Loucy (cell line): Measurements from ENCODE around the gene KATNB1.
A peak's percentile ranks its signal among the peaks of the same experiment; 100 is the strongest.
"Not testable (repeated sequence)": the region's sequence is repeated elsewhere in the genome, so short reads cannot be mapped to it uniquely, and the experiment has no call there.

Source experiments
- H2AFZ ChIP-seq: fragments of 200-600 bp; sonication (generic); 2 replicates; pipeline ENCODE4 v1.6.0; 2016; ENCODE audit warnings: antibody characterized with exemption, mild to moderate bottlenecking, low read length, moderate library complexity
- H3F3A ChIP-seq: fragments of 200-600 bp; 2 replicates; pipeline ENCODE4 v1.6.0; 2016; ENCODE audit warnings: antibody characterized with exemption, low read depth, mild to moderate bottlenecking
- H3K27me3 ChIP-seq: fragments of 200-600 bp; sonication (generic); 2 replicates; pipeline ENCODE4 v1.6.1; 2014; ENCODE audit warnings: low read length, mild to moderate bottlenecking; ENCODE audit not compliant: insufficient read depth, poor library complexity, severe bottlenecking
- H3K36me3 ChIP-seq: fragments of 200-600 bp; sonication (generic); 2 replicates; pipeline ENCODE4 v1.6.1; 2016; ENCODE audit warnings: low read length; ENCODE audit not compliant: insufficient read depth
- H3K4me1 ChIP-seq: fragments of 200-600 bp; sonication (generic); 2 replicates; pipeline ENCODE4 v1.5.1; 2014; ENCODE audit warnings: low read length, mild to moderate bottlenecking; ENCODE audit not compliant: insufficient read depth, poor library complexity, severe bottlenecking
- H3K4me2 ChIP-seq: fragments of 200-600 bp; sonication (generic); 2 replicates; pipeline ENCODE4 v1.6.0; 2014; ENCODE audit warnings: antibody characterized with exemption, low read length, low read depth, mild to moderate bottlenecking; ENCODE audit not compliant: poor library complexity, severe bottlenecking
- H3K4me3 ChIP-seq: fragments of 200-600 bp; sonication (generic); 2 replicates; pipeline ENCODE4 v1.5.1; 2014; ENCODE audit warnings: low read length, mild to moderate bottlenecking, mixed read lengths; ENCODE audit not compliant: poor library complexity, severe bottlenecking
- H3K79me2 ChIP-seq: fragments of 200-600 bp; sonication (generic); 2 replicates; pipeline ENCODE4 v1.6.1; 2014; ENCODE audit warnings: low read length; ENCODE audit not compliant: insufficient read depth
- H3K9ac ChIP-seq: fragments of 200-600 bp; sonication (generic); 2 replicates; pipeline ENCODE4 v1.6.0; 2014; ENCODE audit warnings: mild to moderate bottlenecking, low read depth, low read length, moderate library complexity; ENCODE audit not compliant: poor library complexity, severe bottlenecking
- H3K9me2 ChIP-seq: fragments of 200-600 bp; sonication (generic); replicated peaks from 2 replicates; pipeline ENCODE4 v1.6.1; 2016; ENCODE audit warnings: low read depth, low read length, mixed read lengths
- H3K9me3 ChIP-seq: fragments of 200-600 bp; sonication (generic); 2 replicates; pipeline ENCODE4 v1.6.1; 2014; ENCODE audit warnings: mild to moderate bottlenecking, antibody characterized with exemption, low read length, low read depth; ENCODE audit not compliant: insufficient read depth
- H4K20me1 ChIP-seq: fragments of 200-600 bp; sonication (generic); 2 replicates; pipeline ENCODE4 v1.6.0; 2014; ENCODE audit warnings: antibody characterized with exemption, low read length, mild to moderate bottlenecking; ENCODE audit not compliant: insufficient read depth, poor library complexity, severe bottlenecking
- EZH2phosphoT487 ChIP-seq: fragments of 200-600 bp; IDR thresholded peaks from 2 replicates; pipeline ENCODE4 v1.6.1; 2018; ENCODE audit warnings: antibody characterized with exemption, mild to moderate bottlenecking, moderate library complexity, borderline replicate concordance
- TF ChIP-seq, protein P1 (sequence below): fragments of 200-600 bp; sonication (generic); conservative IDR thresholded peaks from 2 replicates; pipeline ENCODE4 v1.5.1; 2014; ENCODE audit warnings: mild to moderate bottlenecking, antibody characterized with exemption, low read length

KATNB1 gene

DNA sequence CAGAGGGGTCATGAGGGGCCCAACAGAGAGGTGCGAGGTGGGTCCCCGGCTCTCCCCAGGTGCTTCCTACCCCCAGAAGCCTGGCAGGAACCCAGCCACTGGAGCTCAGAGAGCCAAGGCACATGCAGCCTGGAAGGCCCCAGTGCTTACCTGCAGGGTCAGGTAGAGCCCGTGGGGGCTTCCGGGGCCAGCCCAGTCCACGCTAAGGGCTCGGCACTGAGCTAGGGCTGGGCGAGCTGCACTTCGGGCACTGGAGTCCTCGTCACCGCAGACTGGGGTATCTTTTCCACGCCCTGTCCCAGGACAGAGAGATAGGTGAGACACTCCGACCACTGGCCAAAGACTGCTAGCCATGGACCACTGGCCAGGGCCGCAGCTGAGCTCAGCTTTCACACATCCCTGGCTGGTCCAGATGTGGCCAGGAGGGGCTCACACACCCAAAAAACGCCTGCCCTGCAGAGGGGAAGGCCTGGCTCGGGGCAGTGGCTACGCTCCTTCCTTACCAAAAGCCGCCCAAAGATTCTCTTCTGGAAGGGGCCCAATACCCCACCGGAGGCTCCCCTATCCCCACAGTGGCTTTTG, 59.4 kb downstream of the KATNB1 start:
- Histone ChIP-seq H3K79me2 (no peaks in the 10 kb centered on the region), H3K4me2 (no peak overlapping the region), H3K9me2 (no peaks in the 10 kb centered on the region), H3K36me3 (no peaks in the 10 kb centered on the region), H3F3A (0 out of 2 replicates have a peak, but pooled peaks cover 3% of the 10 kb centered on the region), H4K20me1 (no peaks in the 10 kb centered on the region), H3K4me3 (no peak overlapping the region), H3K9ac (no peak overlapping the region), H3K27me3 (no peaks in the 10 kb centered on the region), H3K9me3 (no peaks in the 10 kb centered on the region), H2AFZ (0 out of 2 replicates have a peak overlapping the region, but pooled peaks have one; percentile 74), H3K4me1 (peaks cover 31% of the 10 kb centered on the region)
- TF ChIP-seq EZH2phosphoT487 = no peak
- TF ChIP-seq, protein P1, sequence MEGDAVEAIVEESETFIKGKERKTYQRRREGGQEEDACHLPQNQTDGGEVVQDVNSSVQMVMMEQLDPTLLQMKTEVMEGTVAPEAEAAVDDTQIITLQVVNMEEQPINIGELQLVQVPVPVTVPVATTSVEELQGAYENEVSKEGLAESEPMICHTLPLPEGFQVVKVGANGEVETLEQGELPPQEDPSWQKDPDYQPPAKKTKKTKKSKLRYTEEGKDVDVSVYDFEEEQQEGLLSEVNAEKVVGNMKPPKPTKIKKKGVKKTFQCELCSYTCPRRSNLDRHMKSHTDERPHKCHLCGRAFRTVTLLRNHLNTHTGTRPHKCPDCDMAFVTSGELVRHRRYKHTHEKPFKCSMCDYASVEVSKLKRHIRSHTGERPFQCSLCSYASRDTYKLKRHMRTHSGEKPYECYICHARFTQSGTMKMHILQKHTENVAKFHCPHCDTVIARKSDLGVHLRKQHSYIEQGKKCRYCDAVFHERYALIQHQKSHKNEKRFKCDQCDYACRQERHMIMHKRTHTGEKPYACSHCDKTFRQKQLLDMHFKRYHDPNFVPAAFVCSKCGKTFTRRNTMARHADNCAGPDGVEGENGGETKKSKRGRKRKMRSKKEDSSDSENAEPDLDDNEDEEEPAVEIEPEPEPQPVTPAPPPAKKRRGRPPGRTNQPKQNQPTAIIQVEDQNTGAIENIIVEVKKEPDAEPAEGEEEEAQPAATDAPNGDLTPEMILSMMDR = no peak

DNA sequence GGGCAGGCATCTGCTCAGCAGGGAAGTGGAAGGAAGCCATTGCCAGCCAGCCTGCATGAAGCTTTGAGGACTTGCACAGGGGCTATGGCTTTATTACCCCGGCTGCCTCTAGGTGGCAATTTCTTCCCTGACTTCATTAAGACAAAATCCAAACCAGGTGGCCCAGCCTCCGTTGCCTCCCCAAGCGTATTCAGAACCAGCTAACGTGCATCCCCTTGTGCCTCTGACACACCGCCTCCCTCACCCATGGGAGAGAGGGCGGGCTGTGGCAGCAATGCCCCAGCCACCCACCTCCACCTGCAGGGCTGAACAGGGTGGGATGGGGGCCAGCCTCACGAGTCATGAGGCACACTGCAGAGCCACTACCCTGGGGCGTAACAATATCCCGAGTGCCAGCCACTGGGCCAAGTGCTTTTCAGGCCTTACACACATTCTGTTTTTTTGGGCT, 59.9 kb downstream of the KATNB1 start:
- Histone ChIP-seq H3K9me2 (no peaks in the 10 kb centered on the region), H3K36me3 (no peaks in the 10 kb centered on the region), H3K79me2 (no peaks in the 10 kb centered on the region), H3F3A (0 out of 2 replicates have a peak, but pooled peaks cover 2% of the 10 kb centered on the region), H3K4me2 (no peak overlapping the region), H3K4me3 (no peak overlapping the region), H3K4me1 (peaks cover 35% of the 10 kb centered on the region), H2AFZ (0 out of 2 replicates have a peak overlapping the region, but pooled peaks have one; percentile 74), H3K27me3 (no peaks in the 10 kb centered on the region), H4K20me1 (no peaks in the 10 kb centered on the region), H3K9ac (no peak overlapping the region), H3K9me3 (no peaks in the 10 kb centered on the region)
- TF ChIP-seq, protein P1 = peak; percentile 64
- TF ChIP-seq EZH2phosphoT487 = no peak

DNA sequence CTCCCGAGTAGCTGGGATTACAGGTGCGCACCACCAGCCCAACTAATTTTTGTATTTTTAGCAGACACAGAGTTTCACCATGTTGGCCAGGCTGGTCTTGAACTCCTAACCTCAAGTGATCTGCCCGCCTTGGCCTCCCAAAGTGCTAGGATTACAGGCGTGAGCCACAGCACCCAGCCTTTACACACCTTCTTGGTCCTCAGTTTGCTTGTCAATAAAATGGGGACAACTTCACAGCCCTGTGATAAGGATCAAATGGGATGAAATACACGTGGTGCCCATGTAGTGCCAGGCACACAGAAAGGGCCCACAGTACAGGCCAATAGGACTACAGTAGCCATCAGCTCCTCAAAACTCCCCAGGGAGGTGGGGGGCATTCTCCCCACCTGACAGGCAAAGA, 60.4 kb downstream of the KATNB1 start:
- H3K4me1 ChIP-seq = peaks cover 34% of the 10 kb centered on the region
- not testable (repeated sequence) for H3K79me2 ChIP-seq, H3K9ac ChIP-seq, H3K4me3 ChIP-seq, H3K4me2 ChIP-seq, H3K36me3 ChIP-seq, H3F3A ChIP-seq, H3K9me2 ChIP-seq, H2AFZ ChIP-seq, H3K9me3 ChIP-seq, H3K27me3 ChIP-seq, H4K20me1 ChIP-seq

DNA sequence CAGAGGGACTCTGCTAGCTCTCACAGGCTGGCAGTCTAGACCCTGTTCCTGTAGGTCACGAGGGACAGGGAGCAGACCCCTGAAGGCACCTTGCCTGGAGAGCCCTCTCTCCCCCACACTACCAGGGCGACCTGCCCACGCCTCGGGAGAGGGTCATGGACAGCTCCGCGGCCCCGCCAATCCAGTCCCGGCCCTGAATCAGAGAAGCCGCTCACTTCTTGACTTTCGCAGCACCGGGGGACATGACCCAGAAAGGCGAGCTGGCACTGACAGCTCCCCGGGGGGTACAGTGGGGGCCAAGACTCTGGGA, 61.6 kb downstream of the KATNB1 start:
- TF ChIP-seq, protein P1 = no peak
- no peak for TF ChIP-seq EZH2phosphoT487
- H3F3A ChIP-seq = no peaks in the 10 kb centered on the region
- H3K9me3 ChIP-seq = no peaks in the 10 kb centered on the region
- no peaks in the 10 kb centered on the region for H3K27me3 ChIP-seq
- no peak overlapping the region for H3K9ac ChIP-seq
- H3K4me3 ChIP-seq = no peak overlapping the region
- no peak overlapping the region for H3K4me2 ChIP-seq
- no peaks in the 10 kb centered on the region for H3K79me2 ChIP-seq
- no peaks in the 10 kb centered on the region for H4K20me1 ChIP-seq
- H2AFZ ChIP-seq = no peak overlapping the region
- no peaks in the 10 kb centered on the region for H3K9me2 ChIP-seq
- H3K36me3 ChIP-seq = no peaks in the 10 kb centered on the region
- H3K4me1 ChIP-seq = peaks cover 28% of the 10 kb centered on the region
